Neural cell (in vitro differentiated cells): Measurements from ENCODE around the gene PLEKHB2. TPM values are rescaled to one million over a fixed set of nuclear protein-coding genes. Genes with fewer than 3 reads are reported as not detected.

Experiments
- H2AFZ ChIP-seq: fragments of 200-600, 300-800 bp; sonication (generic), shearing (Covaris generic); 2 replicates; pipeline ENCODE4 v1.6.0; 2014; ENCODE audit warnings: low read depth, mild to moderate bottlenecking, antibody characterized with exemption, low read length, moderate library complexity
- H3F3A ChIP-seq: fragments of 200-600 bp; shearing (Covaris generic); 2 replicates; pipeline ENCODE4 v1.6.1; 2016; ENCODE audit warnings: mild to moderate bottlenecking, moderate library complexity, mixed read lengths, antibody characterized with exemption, low read length; ENCODE audit not compliant: insufficient read depth, poor library complexity, severe bottlenecking
- H3K27ac ChIP-seq: fragments of 200-600, 300-800 bp; sonication (generic), shearing (Covaris generic); 2 replicates; pipeline ENCODE4 v1.5.1; 2014; ENCODE audit warnings: mild to moderate bottlenecking, low read length, moderate library complexity
- H3K27me3 ChIP-seq: fragments of 300-800, 200-600 bp; sonication (generic), shearing (Covaris generic); 2 replicates; pipeline ENCODE4 v1.6.0; 2014; ENCODE audit warnings: mild to moderate bottlenecking, low read depth, low read length, moderate library complexity; ENCODE audit not compliant: insufficient read depth
- H3K36me3 ChIP-seq: fragments of 300-800, 200-600 bp; sonication (generic), shearing (Covaris generic); 2 replicates; pipeline ENCODE4 v1.5.1; 2014; ENCODE audit warnings: mild to moderate bottlenecking, antibody characterized with exemption, low read length, moderate library complexity; ENCODE audit not compliant: insufficient read depth
- H3K4me2 ChIP-seq: fragments of 300-800, 200-600 bp; sonication (generic), shearing (Covaris generic); 2 replicates; pipeline ENCODE4 v1.6.0; 2014; ENCODE audit warnings: mild to moderate bottlenecking, low read length
- H3K4me3 ChIP-seq: fragments of 300-800, 200-600 bp; sonication (generic), shearing (Covaris generic); 2 replicates; pipeline ENCODE4 v1.5.1; 2014; ENCODE audit warnings: mild to moderate bottlenecking, low read length, moderate library complexity
- H3K79me2 ChIP-seq: fragments of 200-600 bp; shearing (Covaris generic); replicated peaks from 2 replicates; pipeline ENCODE4 v1.6.0; 2014; ENCODE audit warnings: mild to moderate bottlenecking, low read length, moderate library complexity; ENCODE audit not compliant: insufficient read depth
- H3K9ac ChIP-seq: fragments of 300-800, 200-600 bp; sonication (generic), shearing (Covaris generic); 2 replicates; pipeline ENCODE4 v1.6.1; 2016; ENCODE audit warnings: mild to moderate bottlenecking, low read length, mixed read lengths
- H3K9me2 ChIP-seq: fragments of 200-600 bp; shearing (Covaris generic); 2 replicates; pipeline ENCODE4 v1.6.1; 2016; ENCODE audit warnings: mild to moderate bottlenecking, low read length, mixed read lengths; ENCODE audit not compliant: insufficient read depth
- H3K9me3 ChIP-seq: fragments of 200-600, 300-800 bp; sonication (generic), shearing (Covaris generic); 2 replicates; pipeline ENCODE4 v1.6.1; 2016; ENCODE audit warnings: mild to moderate bottlenecking, mixed run types, low read length, moderate library complexity, mixed read lengths
- H4K20me1 ChIP-seq: fragments of 200-600 bp; shearing (Covaris generic); 2 replicates; pipeline ENCODE4 v1.6.1; 2016; ENCODE audit warnings: mild to moderate bottlenecking, mixed run types; ENCODE audit not compliant: insufficient read depth
- CTCF ChIP-seq: fragments of 450-650 bp; IDR thresholded peaks from 2 replicates; pipeline ENCODE4 v1.5.1; 2014; ENCODE audit warnings: antibody characterized with exemption, mild to moderate bottlenecking, moderate library complexity; ENCODE audit not compliant: poor library complexity, severe bottlenecking
- EP300 ChIP-seq: fragments of 450-650 bp; conservative IDR thresholded peaks from 2 replicates; pipeline ENCODE4 v1.6.1; 2014; ENCODE audit warnings: antibody characterized with exemption, mild to moderate bottlenecking, moderate library complexity; ENCODE audit not compliant: poor library complexity, severe bottlenecking
- EZH2 ChIP-seq: fragments of 200-600, 300-800 bp; shearing (Covaris generic), sonication (generic); IDR thresholded peaks from 2 replicates; pipeline ENCODE4 v1.6.1; 2014; ENCODE audit warnings: antibody characterized with exemption, low read length, borderline replicate concordance, mild to moderate bottlenecking; ENCODE audit not compliant: insufficient read depth, poor library complexity, severe bottlenecking
- MXI1 ChIP-seq: fragments of 450-650 bp; conservative IDR thresholded peaks from 2 replicates; pipeline ENCODE4 v1.6.1; 2014; ENCODE audit warnings: antibody characterized with exemption, mild to moderate bottlenecking; ENCODE audit not compliant: poor library complexity, severe bottlenecking
- POLR2AphosphoS5 ChIP-seq: IDR thresholded peaks from 2 replicates; pipeline ENCODE4 v1.6.1; 2012
- RAD21 ChIP-seq: fragments of 450-650 bp; conservative IDR thresholded peaks from 2 replicates; pipeline ENCODE4 v1.6.1; 2014; ENCODE audit warnings: antibody characterized with exemption, mild to moderate bottlenecking, moderate library complexity
- REST ChIP-seq: IDR thresholded peaks from 2 replicates; pipeline ENCODE4 v1.6.1; 2012; ENCODE audit warnings: borderline replicate concordance
- SMC3 ChIP-seq: fragments of 450-650 bp; conservative IDR thresholded peaks from 2 replicates; pipeline ENCODE4 v1.6.1; 2014; ENCODE audit warnings: antibody characterized with exemption, mild to moderate bottlenecking, moderate library complexity; ENCODE audit not compliant: poor library complexity
- TAF1 ChIP-seq: IDR thresholded peaks from 2 replicates; pipeline ENCODE4 v1.6.1; 2012; ENCODE audit warnings: low read depth
- polyA plus RNA-seq: library from polyadenylated mRNA; depleted of rRNA; stranded (reverse); fragments of >200 nt; gene quantifications from 2 replicates; pipeline ENCODE4 v1.2.3, GENCODE V29; 2014

Gene PLEKHB2
- polyA plus RNA-seq, 1 donor from 2014 or later = 85.0 TPM

GRCh38 chr2:131058920-131059319 is 46.2 kb upstream of the PLEKHB2 start:
- H3K9me2 ChIP-seq = no peaks in the 10 kb centered on the region
- H3K9me3 ChIP-seq = no peaks in the 10 kb centered on the region
- no peaks in the 10 kb centered on the region for H4K20me1 ChIP-seq
- no peaks in the 10 kb centered on the region for H3K27me3 ChIP-seq
- H2AFZ ChIP-seq = no peak overlapping the region
- TF ChIP-seq EP300 = no peak
- no peak for TF ChIP-seq EZH2
- no peak for TF ChIP-seq MXI1
- no peak for TF ChIP-seq REST
- TF ChIP-seq CTCF = no peak
- TF ChIP-seq RAD21 = no peak
- no peak for TF ChIP-seq TAF1
- no peak for TF ChIP-seq POLR2AphosphoS5
- no peak overlapping the region for H3K9ac ChIP-seq
- H3F3A ChIP-seq = no peaks in the 10 kb centered on the region
- peaks cover 47% of the 10 kb centered on the region for H3K79me2 ChIP-seq
- H3K27ac ChIP-seq = no peak overlapping the region
- H3K4me3 ChIP-seq = no peak overlapping the region
- H3K36me3 ChIP-seq = peaks cover 6% of the 10 kb centered on the region
- H3K4me2 ChIP-seq = no peak overlapping the region

- Histone ChIP-seq H3K27ac (no peak overlapping the region), H3K79me2 (peaks cover 52% of the 10 kb centered on the region), H3K4me2 (no peak overlapping the region), H3K9me3 (no peaks in the 10 kb centered on the region), H3K4me3 (no peak overlapping the region), H3F3A (no peaks in the 10 kb centered on the region), H3K36me3 (no peaks in the 10 kb centered on the region), H3K9ac (no peak overlapping the region), H3K9me2 (no peaks in the 10 kb centered on the region), H4K20me1 (no peaks in the 10 kb centered on the region), H3K27me3 (no peaks in the 10 kb centered on the region), H2AFZ (no peak overlapping the region)
- TF ChIP-seq POLR2AphosphoS5 (no peak), RAD21 (no peak), EP300 (no peak), REST (no peak), CTCF (no peak), TAF1 (no peak), MXI1 (no peak), EZH2 (no peak), SMC3 (no peak)
These were observed 41.4 kb upstream of the PLEKHB2 start for GRCh38 chr2:131063501-131064283.
